Measurements from ENCODE around the gene UTS2R. TPM values are rescaled to one million over a fixed set of nuclear protein-coding genes. Genes with fewer than 3 reads are reported as not detected.

UTS2R gene
- polyA plus RNA-seq, 1 of the 3 experiments (the other 2 are of a cell fraction) = not detected

- TF ChIP-seq PBX3 (IDR thresholded peaks at IDR 0.05) (no peak), SIN3A (IDR thresholded peaks at IDR 0.05; ENCODE audit: borderline replicate concordance, low read depth, low read length) (no peak)
Observed at GRCh38 chr17:82405051-82405450, 33.5 kb downstream of the UTS2R start (continued).

- Histone ChIP-seq H3K9ac (no peak overlapping the region), H3K4me1 (ENCODE audit: control insufficient read depth in 1 of 2, insufficient read depth in 2 of 2, low read depth in 1 of 2, low read length in 1 of 2) (no peaks in the 10 kb centered on the region), H4K20me1 (ENCODE audit: insufficient read depth) (peaks cover 7% of the 10 kb centered on the region; the same call in 1 of the 2 replicates), H3K79me2 (ENCODE audit: insufficient read depth) (peaks cover 2% of the 10 kb centered on the region; the same call in 1 of the 2 replicates), H3K36me3 (replicated peaks in 1 of 2; ENCODE audit: control insufficient read depth in 1 of 2, insufficient read depth in 2 of 2, low read length in 1 of 2) (peaks cover 0 to 5% of the 10 kb centered on the region in 2 experiments), H3F3A (replicated peaks; ENCODE audit: insufficient read depth) (peaks cover 5% of the 10 kb centered on the region), H3K27me3 (ENCODE audit: insufficient read depth) (no peaks in the 10 kb centered on the region), H3K4me3 (ENCODE audit: low read depth in 2 of 2, low read length in 1 of 2) (no peak overlapping the region), H3K27ac (ENCODE audit: low read depth in 2 of 2, low read length in 1 of 2) (no peak overlapping the region), H2AFZ (ENCODE audit: low read depth) (no peak overlapping the region), H3K9me3 (no peaks in the 10 kb centered on the region), H3K9me2 (no peaks in the 10 kb centered on the region), H3K4me2 (no peak overlapping the region)
- ChIA-PET POLR2A (no interaction called here), CTCF (interaction anchor here (1.0 to 1.5 kb wide), 3 partner anchors 11 to 105 kb away, joined by 3 to 4 read pairs (median 4); no protein-coding TSS in a partner anchor)
- TF ChIP-seq CHD2 (IDR thresholded peaks at IDR 0.05; ENCODE audit: low read length, partially characterized antibody) = no peak
- TF ChIP-seq RFX5 (IDR thresholded peaks at IDR 0.05; ENCODE audit: low read length) = no peak
- TF ChIP-seq TEAD4 (IDR thresholded peaks at IDR 0.05; ENCODE audit: borderline replicate concordance, insufficient read depth) = no peak
- TF ChIP-seq EZH2phosphoT487 (IDR thresholded peaks at IDR 0.05; ENCODE audit: borderline replicate concordance, low read depth) = no peak
- no peak for TF ChIP-seq EP300 (IDR thresholded peaks at IDR 0.05; ENCODE audit: borderline replicate concordance in 1 of 2, low read depth in 1 of 2, low read length in 1 of 2)
- no peak for TF ChIP-seq ZBTB33 (IDR thresholded peaks at IDR 0.05; ENCODE audit: borderline replicate concordance, low read depth)
- no peak for TF ChIP-seq SIN3A (IDR thresholded peaks at IDR 0.05; ENCODE audit: borderline replicate concordance, low read depth, low read length)
- TF ChIP-seq GABPA (IDR thresholded peaks at IDR 0.05; ENCODE audit: low read depth) = no peak
- no peak for TF ChIP-seq FOXJ3 (CRISPR knock-in tag; IDR thresholded peaks at IDR 0.05)
- no peak for TF ChIP-seq POLR2AphosphoS5 (IDR thresholded peaks at IDR 0.05; ENCODE audit: low read depth, low read length)
- TF ChIP-seq RCOR1 (IDR thresholded peaks at IDR 0.05; ENCODE audit: low read length) = no peak
- no peak for TF ChIP-seq PBX3 (IDR thresholded peaks at IDR 0.05)
- TF ChIP-seq USF2 (IDR thresholded peaks at IDR 0.05; ENCODE audit: borderline replicate concordance, low read depth, low read length) = no peak
- TF ChIP-seq TCF12 (IDR thresholded peaks at IDR 0.05) = no peak
- TF ChIP-seq ELF1 (IDR thresholded peaks at IDR 0.05) = no peak
- TF ChIP-seq MEF2A (IDR thresholded peaks at IDR 0.05; ENCODE audit: borderline replicate concordance, low read depth) = no peak
- no peak for TF ChIP-seq SMC3 (IDR thresholded peaks at IDR 0.05; ENCODE audit: low read depth, low read length)
- no peak for TF ChIP-seq FOSL2 (IDR thresholded peaks at IDR 0.05; ENCODE audit: borderline replicate concordance, low read depth)
- 91% methylated on average over 14 of the region's 14 CpGs for WGBS (ENCODE audit: low lambda C conversion rate)
- DNase-seq = no peak
Observed at GRCh38 chr17:82406131-82406671, 34.6 kb downstream of the UTS2R start.
